Heart left ventricle (tissue), 16 donors: Measurements from ENCODE around the gene MCF2L. TPM values are rescaled to one million over a fixed set of nuclear protein-coding genes. Genes with fewer than 3 reads are reported as not detected.
"Not testable (repeated sequence)": the region's sequence is repeated elsewhere in the genome, so short reads cannot be mapped to it uniquely, and the experiment has no call there.

Experiments used
- ATAC-seq, 4 donors: fragments of 200-7000 bp; cut with Tn5 transposase; one replicate each; pipeline ENCODE4 v1.9.1; 2020 to 2022; ENCODE audit warnings: moderate library complexity in 4 of 4, mild to moderate bottlenecking in 3 of 4, moderate number of reproducible peaks in 1 of 4
- DNase-seq, 5 donors: peaks; one replicate each; pipeline ENCODE4 v3.0.0-alpha.2; 2020
- H3K27ac ChIP-seq, 12 donors: fragments of 200-600 bp; sonication (generic) in 4 of 12; one replicate each; pipeline versions ENCODE4 v1.5.0 to v1.8.0; 2016 to 2022; ENCODE audit warnings: mild to moderate bottlenecking in 2 of 12
- H3K27me3 ChIP-seq, 9 donors: fragments of 200-600 bp; sonication (generic) in 2 of 9; one replicate each; pipeline versions ENCODE4 v1.5.1 to v1.8.0; 2016 to 2022; ENCODE audit warnings: mild to moderate bottlenecking in 3 of 9
- H3K36me3 ChIP-seq, 9 donors: fragments of 200-600 bp; sonication (generic) in 2 of 9; one replicate each; pipeline versions ENCODE4 v1.5.0 to v1.8.0; 2018 to 2022; ENCODE audit warnings: mild to moderate bottlenecking in 2 of 9
- H3K4me1 ChIP-seq, 12 donors: fragments of 200-600 bp; sonication (generic) in 4 of 12; one replicate each; pipeline versions ENCODE4 v1.5.0 to v1.8.0; 2016 to 2022; ENCODE audit warnings: mild to moderate bottlenecking in 3 of 12
- H3K4me3 ChIP-seq, 12 donors: fragments of 200-600 bp; sonication (generic) in 4 of 12; one replicate each; pipeline versions ENCODE4 v1.5.0 to v1.8.0; 2017 to 2022; ENCODE audit warnings: mild to moderate bottlenecking in 9 of 12, moderate library complexity in 4 of 12
- H3K9me3 ChIP-seq, 12 donors: fragments of 200-600 bp; sonication (generic) in 4 of 12; one replicate each; pipeline versions ENCODE4 v1.5.0 to v1.8.0; 2016 to 2022; ENCODE audit warnings: mild to moderate bottlenecking in 1 of 12
- POLR2A ChIP-seq, 2 donors: fragments of 450-650 bp; IDR thresholded peaks; one replicate each; pipeline ENCODE4 v1.6.1; 2017; ENCODE audit warnings: antibody characterized with exemption in 2 of 2, mild to moderate bottlenecking in 2 of 2, moderate library complexity in 2 of 2
- WGBS, 4 donors: extraction: QIAGEN DNeasy Blood & Tissue Kit in 2 of 4; methylation state at CpG; one replicate each; pipeline versions ENCODE4 v1.1.5 to v1.1.7; 2013 to 2018; 5-methylcytosine and 5-hydroxymethylcytosine counted together
- intact Hi-C, 10 donors: fragments of 100-400 bp; cut with DNase I; formaldehyde crosslinking; loops; one replicate each; pipeline versions ENCODE4 v1.11.1 to v1.14.2; 2022
- polyA plus RNA-seq, 2 donors: library from polyadenylated mRNA; stranded (reverse); fragments of 200-250 nt; gene quantifications; one replicate each; pipeline ENCODE4 v1.2.3, GENCODE V29; 2013
- total RNA-seq, 9 donors: library from RNA; depleted of rRNA in 2 of 9; stranded (reverse); fragments of >200 nt in 2 of 9; fragmentation: NEBNext Ultra II Directional in 3 of 9; extraction: Animal tissue kit (Norgen Biotek cat#: 25700) in 3 of 9; gene quantifications; one replicate each; pipeline versions ENCODE4 v1.1.0 to v1.2.4, GENCODE V29; 2016 to 2023
- TF ChIP-seq, protein P1 (sequence below), 12 donors: fragments of 200-600 bp; sonication (generic) in 4 of 12; IDR thresholded peaks; one replicate each; pipeline versions ENCODE4 v1.5.0 to v1.8.0; 2018 to 2022; ENCODE audit warnings: antibody characterized with exemption in 12 of 12, mild to moderate bottlenecking in 5 of 12
- donor health status: ischemic (EF 13 %, LVEDD 7.1; RV severe dilation, severe dysfunction).
- donor health status: healthy with polysubstance abuse.
- donor health status: DM: no; HTN: yes; CAD: no.
- donor health status: DM: no; HTN: no; CAD: no.
- donor health status: ischemic (EF 25% LVEDD 6.9; RV normal size, moderate dysfunction).
- donor health status: ischemic (EF 25% LVEDD 5.7; RV mildly dilated, moderate dysfunction).
- donor health status: healthy.
- donor health status: DM: yes; HTN: yes; CAD: no.
- donor health status: ischemic (EF 35%, LVEDD 5.7; RV mildly dilated, moderate dysfunction).
- donor health status: nonischemic (EF 11% LVEDD 7.7; RV severe dilation, severe dysfunction).
- donor health status: DM: yes; HTN: yes; CAD: no.
- donor health status: PGD.
- donor health status: ischemic (EF 29% LVEDD 5.4; RV normal size, mild dysfunction).
- donor health status: nonischemic (EF 23%, LVEDD 6.1; RV moderate dilation, normal function).

The MCF2L gene
- total and polyA plus RNA-seq, 11 donors = 26.0 to 61.0 (median 42.7) TPM

DNA sequence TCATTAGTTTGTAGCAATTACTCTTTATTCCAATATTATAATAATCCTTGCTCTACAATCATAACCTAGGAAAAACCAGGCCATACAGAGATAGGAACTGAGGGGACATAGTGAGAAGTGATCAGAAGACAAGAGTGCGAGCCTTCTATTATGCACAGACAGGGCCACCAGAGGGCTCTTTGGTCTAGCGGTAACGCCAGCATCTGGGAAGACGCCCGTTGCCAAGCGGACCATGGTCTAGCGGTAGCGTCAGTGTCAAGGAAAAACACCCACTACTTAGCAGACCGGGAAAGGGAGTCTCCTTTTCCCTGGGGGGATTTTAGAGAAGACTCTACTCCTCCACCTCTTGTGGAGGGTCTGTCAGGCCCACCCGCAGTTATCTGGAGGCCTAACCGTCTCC lies 27.2 kb upstream of the MCF2L start:
- intact Hi-C loops = loop anchor here in 8 of 10 donors (1.0 to 10.0 kb wide), 12 partner anchors 41 to 453 kb away; no protein-coding TSS in a partner anchor
- H3K27me3 ChIP-seq = peaks cover 0 to 12% (median 0%) of the 10 kb centered on the region in 9 donors
- peaks cover 0 to 15% (median 6%) of the 10 kb centered on the region in 12 donors for H3K4me1 ChIP-seq
- 56 to 81% (median 70%) methylated on average over 11 of the region's 11 CpGs for WGBS, 4 donors
- ATAC-seq, H3K4me3 ChIP-seq, H3K9me3 ChIP-seq, H3K27ac ChIP-seq, H3K36me3 ChIP-seq, DNase-seq: not testable (repeated sequence)
- TF ChIP-seq, protein P1, sequence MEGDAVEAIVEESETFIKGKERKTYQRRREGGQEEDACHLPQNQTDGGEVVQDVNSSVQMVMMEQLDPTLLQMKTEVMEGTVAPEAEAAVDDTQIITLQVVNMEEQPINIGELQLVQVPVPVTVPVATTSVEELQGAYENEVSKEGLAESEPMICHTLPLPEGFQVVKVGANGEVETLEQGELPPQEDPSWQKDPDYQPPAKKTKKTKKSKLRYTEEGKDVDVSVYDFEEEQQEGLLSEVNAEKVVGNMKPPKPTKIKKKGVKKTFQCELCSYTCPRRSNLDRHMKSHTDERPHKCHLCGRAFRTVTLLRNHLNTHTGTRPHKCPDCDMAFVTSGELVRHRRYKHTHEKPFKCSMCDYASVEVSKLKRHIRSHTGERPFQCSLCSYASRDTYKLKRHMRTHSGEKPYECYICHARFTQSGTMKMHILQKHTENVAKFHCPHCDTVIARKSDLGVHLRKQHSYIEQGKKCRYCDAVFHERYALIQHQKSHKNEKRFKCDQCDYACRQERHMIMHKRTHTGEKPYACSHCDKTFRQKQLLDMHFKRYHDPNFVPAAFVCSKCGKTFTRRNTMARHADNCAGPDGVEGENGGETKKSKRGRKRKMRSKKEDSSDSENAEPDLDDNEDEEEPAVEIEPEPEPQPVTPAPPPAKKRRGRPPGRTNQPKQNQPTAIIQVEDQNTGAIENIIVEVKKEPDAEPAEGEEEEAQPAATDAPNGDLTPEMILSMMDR (IDR thresholded peaks at IDR 0.05) = peak in 1 of 12 donors; percentile 6

DNA sequence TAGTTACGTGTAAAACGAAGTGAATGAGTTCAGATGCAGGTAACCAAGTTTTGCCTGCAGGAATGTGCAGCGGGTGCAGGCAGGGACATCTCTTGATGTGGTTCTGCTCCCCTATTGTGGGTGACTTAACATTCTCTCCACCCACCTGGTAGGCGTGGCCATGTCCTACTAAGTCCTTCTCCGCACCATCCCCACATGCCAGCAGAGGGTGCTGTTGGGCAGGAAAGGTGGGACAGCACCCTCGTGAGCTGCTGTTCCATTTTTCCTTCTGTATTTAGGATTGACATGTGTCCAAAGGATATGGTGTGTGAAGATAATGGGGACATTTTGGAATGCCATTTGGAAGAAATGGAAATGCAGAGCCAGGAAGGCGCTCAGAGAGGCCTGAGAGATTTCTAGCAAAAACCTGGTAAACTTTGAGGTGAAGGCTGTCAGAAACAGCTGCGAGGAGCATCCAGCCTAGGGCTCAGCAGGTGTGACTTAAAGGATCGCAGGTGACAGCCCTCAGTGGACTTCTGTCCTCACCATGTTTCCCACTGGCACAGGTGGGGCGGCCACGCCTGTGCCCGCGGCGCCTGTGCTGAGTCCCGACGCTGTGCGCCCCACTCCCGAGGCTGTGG lies 26.2 kb upstream of the MCF2L start:
- H3K27me3 ChIP-seq = peaks cover 0 to 12% (median 0%) of the 10 kb centered on the region in 9 donors
- peaks cover 0 to 2% (median 0%) of the 10 kb centered on the region in 12 donors for H3K9me3 ChIP-seq
- TF ChIP-seq POLR2A (IDR thresholded peaks at IDR 0.05) = no peak
- TF ChIP-seq, protein P1 (IDR thresholded peaks at IDR 0.05) = peak; percentile 95 to 99 (median 96)
- intact Hi-C loops = loop anchor here in 8 of 10 donors (1.0 to 10.0 kb wide), 12 partner anchors 40 to 452 kb away; no protein-coding TSS in a partner anchor
- no peaks in the 10 kb centered on the region for H3K36me3 ChIP-seq
- WGBS, 4 donors = 1 to 5% (median 2%) methylated on average over 12 to 18 of the region's 18 CpGs
- peak; percentile 94 to 97 (median 96) for DNase-seq
- peak; percentile 94 to 97 (median 95) for ATAC-seq
- peaks cover 0 to 15% (median 6%) of the 10 kb centered on the region in 12 donors for H3K4me1 ChIP-seq
- peak overlapping the region; percentile 9 to 78 (median 66) for H3K27ac ChIP-seq
- peak overlapping the region; percentile 24 to 68 (median 58) for H3K4me3 ChIP-seq

DNA sequence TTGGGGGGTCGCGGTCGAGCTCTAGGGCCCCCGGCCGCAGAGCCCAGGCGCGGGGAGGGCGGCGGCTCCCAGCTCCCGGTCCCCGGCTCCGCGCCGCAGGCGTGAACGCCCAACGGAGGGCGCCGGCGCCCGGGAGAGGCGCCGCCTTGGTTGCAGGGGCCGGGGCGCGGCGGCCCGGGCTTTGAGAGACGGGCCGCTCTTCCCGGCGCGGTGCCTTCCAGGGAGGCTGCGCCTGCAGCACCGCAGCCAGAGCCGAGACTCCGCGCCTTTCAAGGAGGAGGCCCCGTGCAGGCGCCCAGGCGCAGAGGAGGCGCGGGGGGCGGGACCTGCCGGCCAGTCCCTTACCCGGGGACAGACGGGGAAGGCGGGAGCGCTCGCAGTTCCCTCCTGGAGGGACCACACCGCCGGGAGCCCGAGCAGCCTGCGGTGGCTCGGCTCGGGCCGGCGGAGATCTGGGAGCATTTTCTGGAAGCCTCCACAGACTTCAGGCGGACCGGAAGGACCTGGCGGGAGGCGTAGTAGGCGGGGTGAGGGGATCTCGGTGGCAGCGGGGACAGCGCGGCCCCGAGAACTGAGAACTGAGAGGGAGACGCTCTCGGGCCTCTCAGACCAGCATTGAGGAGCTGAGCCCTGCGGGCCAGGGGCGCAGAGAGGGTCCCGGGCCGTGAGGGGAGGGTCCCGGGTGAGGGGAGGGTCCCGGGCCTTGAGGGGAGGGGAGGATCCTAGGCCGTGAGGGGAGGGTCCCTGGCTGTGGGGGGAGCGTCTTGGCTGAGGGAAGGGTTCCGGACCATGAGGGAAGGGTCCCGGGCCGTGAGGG lies 25.5 kb upstream of the MCF2L start:
- peaks cover 0 to 2% (median 0%) of the 10 kb centered on the region in 12 donors for H3K9me3 ChIP-seq
- H3K4me3 ChIP-seq = peak overlapping the region; percentile 24 to 68 (median 58)
- H3K4me1 ChIP-seq = peaks cover 0 to 15% (median 6%) of the 10 kb centered on the region in 12 donors
- ATAC-seq (peak; percentile 28 to 76 (median 64)), DNase-seq (peak; percentile 45 to 79 (median 58))
- peak overlapping the region; percentile 9 to 78 (median 66) for H3K27ac ChIP-seq
- H3K27me3 ChIP-seq = peaks cover 0 to 12% (median 0%) of the 10 kb centered on the region in 9 donors
- intact Hi-C loops = loop anchor here in 8 of 10 donors (2.0 to 10.0 kb wide), 10 partner anchors 39 to 451 kb away; no protein-coding TSS in a partner anchor
- peak in 1 of 2 donors; percentile 25 for TF ChIP-seq POLR2A (IDR thresholded peaks at IDR 0.05)
- TF ChIP-seq, protein P1 (IDR thresholded peaks at IDR 0.05) = no peak
- H3K36me3 ChIP-seq = no peaks in the 10 kb centered on the region
- WGBS, 4 donors = 2 to 3% (median 2%) methylated on average over 44 to 81 of the region's 81 CpGs
